MM.1S (cell line): ENCODE data around the gene WDR72.

Experiments
- CTCF ChIP-seq: fragments of 300-600 bp; sonication (generic); IDR thresholded peaks from 2 replicates; pipeline ENCODE4 v1.5.1; 2016; ENCODE audit warnings: antibody characterized with exemption, low read length, mixed read lengths
- EZH2 ChIP-seq: fragments of 300-600 bp; sonication (generic); optimal IDR thresholded peaks from 2 replicates; pipeline ENCODE3; 2017; ENCODE audit warnings: low read depth, mild to moderate bottlenecking, antibody characterized with exemption, low read length, mixed read lengths

GRCh38 chr15:53555226-53555625, 204.2 kb downstream of the WDR72 start:
- TF ChIP-seq CTCF, result no peak
- TF ChIP-seq EZH2, result no peak
